ENCODE data around the gene TEX52. TPM values are rescaled to one million over a fixed set of nuclear protein-coding genes. Genes with fewer than 3 reads are reported as not detected.

The TEX52 gene
- total and polyA plus RNA-seq, 2 donors from 2014 or later: not detected

DNA sequence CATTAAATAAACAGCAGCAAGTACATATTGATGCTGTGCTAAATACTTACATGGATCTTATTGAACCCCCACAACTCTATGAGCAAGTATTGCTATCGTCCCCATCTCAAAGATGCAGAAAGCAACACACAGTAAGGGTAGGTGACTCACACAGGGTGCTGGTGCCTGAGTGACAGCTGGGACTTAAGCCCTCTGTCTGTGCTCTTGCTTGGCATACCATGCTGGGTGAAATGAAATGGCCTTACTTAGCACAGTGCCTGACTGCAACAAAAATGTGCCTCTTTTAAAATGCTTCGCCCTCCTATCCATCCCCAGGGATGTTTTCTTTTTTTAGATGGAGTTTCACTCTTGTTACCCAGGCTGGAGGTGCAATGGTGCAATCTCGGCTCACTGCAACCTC, 788 bp downstream of the TEX52 start:
- Histone ChIP-seq H3K9ac (ENCODE audit: low read length in 3 of 3) (no peak overlapping the region), H3K36me3 (ENCODE audit: control insufficient read depth in 2 of 3, insufficient read depth in 3 of 3, low read length in 3 of 3) (peaks cover 0 to 6% (median 0%) of the 10 kb centered on the region in 3 donors), H3K4me1 (ENCODE audit: control insufficient read depth in 2 of 3, insufficient read depth in 2 of 3, low read depth in 1 of 3, low read length in 3 of 3) (no peaks in the 10 kb centered on the region), H3K27ac (ENCODE audit: low read depth in 2 of 2, low read length in 2 of 2) (no peak overlapping the region), H3K27me3 (ENCODE audit: control insufficient read depth, insufficient read depth, low read length) (no peaks in the 10 kb centered on the region), H3K4me3 (ENCODE audit: low read length in 3 of 3) (no peak overlapping the region), H3K9me3 (ENCODE audit: control insufficient read depth in 2 of 3, insufficient read depth in 1 of 3, low read length in 3 of 3) (no peaks in the 10 kb centered on the region)
- DNase-seq (no peak), FAIRE-seq (no peak)
- intact Hi-C loops (cut with DNase I): loop anchor here (10.0 kb wide), 1 partner anchor 179 kb away; no protein-coding TSS in a partner anchor
- TF ChIP-seq, protein P1, sequence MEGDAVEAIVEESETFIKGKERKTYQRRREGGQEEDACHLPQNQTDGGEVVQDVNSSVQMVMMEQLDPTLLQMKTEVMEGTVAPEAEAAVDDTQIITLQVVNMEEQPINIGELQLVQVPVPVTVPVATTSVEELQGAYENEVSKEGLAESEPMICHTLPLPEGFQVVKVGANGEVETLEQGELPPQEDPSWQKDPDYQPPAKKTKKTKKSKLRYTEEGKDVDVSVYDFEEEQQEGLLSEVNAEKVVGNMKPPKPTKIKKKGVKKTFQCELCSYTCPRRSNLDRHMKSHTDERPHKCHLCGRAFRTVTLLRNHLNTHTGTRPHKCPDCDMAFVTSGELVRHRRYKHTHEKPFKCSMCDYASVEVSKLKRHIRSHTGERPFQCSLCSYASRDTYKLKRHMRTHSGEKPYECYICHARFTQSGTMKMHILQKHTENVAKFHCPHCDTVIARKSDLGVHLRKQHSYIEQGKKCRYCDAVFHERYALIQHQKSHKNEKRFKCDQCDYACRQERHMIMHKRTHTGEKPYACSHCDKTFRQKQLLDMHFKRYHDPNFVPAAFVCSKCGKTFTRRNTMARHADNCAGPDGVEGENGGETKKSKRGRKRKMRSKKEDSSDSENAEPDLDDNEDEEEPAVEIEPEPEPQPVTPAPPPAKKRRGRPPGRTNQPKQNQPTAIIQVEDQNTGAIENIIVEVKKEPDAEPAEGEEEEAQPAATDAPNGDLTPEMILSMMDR (IDR thresholded peaks at IDR 0.05; ENCODE audit: borderline replicate concordance, extremely low read depth, insufficient read depth): no peak

DNA sequence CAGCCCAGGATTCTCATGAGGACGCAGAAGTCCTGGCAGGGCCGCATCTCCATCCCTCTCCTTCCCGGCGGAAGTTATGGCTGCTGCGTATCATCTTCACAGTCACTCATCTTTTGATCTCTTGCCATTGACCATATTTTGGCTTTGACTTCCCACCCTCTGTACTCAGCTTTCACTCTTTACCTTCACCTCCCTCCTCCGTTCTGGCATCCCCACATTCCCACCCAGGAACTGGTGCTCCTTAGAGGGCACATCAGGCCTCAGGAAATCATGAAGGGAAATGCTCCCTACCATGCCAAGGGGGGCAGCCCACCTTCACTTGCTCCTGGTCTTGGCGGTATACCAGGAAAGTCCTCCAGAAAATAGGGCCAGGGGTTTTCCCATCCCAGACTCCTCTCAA, 1.3 kb downstream of the TEX52 start:
- Histone ChIP-seq H3K4me1 (ENCODE audit: control insufficient read depth in 2 of 3, insufficient read depth in 2 of 3, low read depth in 1 of 3, low read length in 3 of 3) (no peaks in the 10 kb centered on the region), H3K9me3 (ENCODE audit: control insufficient read depth in 2 of 3, insufficient read depth in 1 of 3, low read length in 3 of 3) (no peaks in the 10 kb centered on the region), H3K27ac (ENCODE audit: low read depth in 2 of 2, low read length in 2 of 2) (no peak overlapping the region), H3K4me3 (ENCODE audit: low read length in 3 of 3) (no peak overlapping the region), H3K27me3 (ENCODE audit: control insufficient read depth, insufficient read depth, low read length) (no peaks in the 10 kb centered on the region), H3K9ac (ENCODE audit: low read length in 3 of 3) (no peak overlapping the region), H3K36me3 (ENCODE audit: control insufficient read depth in 2 of 3, insufficient read depth in 3 of 3, low read length in 3 of 3) (peaks cover 0 to 6% (median 0%) of the 10 kb centered on the region in 3 donors)
- intact Hi-C loops (cut with DNase I): loop anchor here (10.0 kb wide), 1 partner anchor 179 kb away; no protein-coding TSS in a partner anchor
- no peak for FAIRE-seq
- TF ChIP-seq, protein P1 (IDR thresholded peaks at IDR 0.05; ENCODE audit: borderline replicate concordance, extremely low read depth, insufficient read depth): no peak
- no peak for DNase-seq

- no peak overlapping the region for H3K4me3 ChIP-seq (ENCODE audit: low read length in 3 of 3)
- H3K27me3 ChIP-seq (ENCODE audit: control insufficient read depth, insufficient read depth, low read length): no peaks in the 10 kb centered on the region
- H3K9ac ChIP-seq (ENCODE audit: low read length in 3 of 3): no peak overlapping the region
- TF ChIP-seq, protein P1 (IDR thresholded peaks at IDR 0.05; ENCODE audit: borderline replicate concordance, extremely low read depth, insufficient read depth): no peak
- intact Hi-C loops (cut with DNase I): loop anchor here (10.0 kb wide), 1 partner anchor 180 kb away; no protein-coding TSS in a partner anchor
- peaks cover 0 to 1% (median 0%) of the 10 kb centered on the region in 3 donors for H3K4me1 ChIP-seq (ENCODE audit: control insufficient read depth in 2 of 3, insufficient read depth in 2 of 3, low read depth in 1 of 3, low read length in 3 of 3)
- H3K27ac ChIP-seq (ENCODE audit: low read depth in 2 of 2, low read length in 2 of 2): no peak overlapping the region
- DNase-seq: no peak
- no peaks in the 10 kb centered on the region for H3K9me3 ChIP-seq (ENCODE audit: control insufficient read depth in 2 of 3, insufficient read depth in 1 of 3, low read length in 3 of 3)
- no peak for FAIRE-seq
- H3K36me3 ChIP-seq (ENCODE audit: control insufficient read depth in 2 of 3, insufficient read depth in 3 of 3, low read length in 3 of 3): peaks cover 0 to 6% (median 0%) of the 10 kb centered on the region in 3 donors
Measured at GRCh38 chr12:2854669-2855453, 2.0 kb downstream of the TEX52 start.

Measured in kidney (tissue), 14 donors.